Thymus (tissue), 11 donors: Measurements from ENCODE around the gene HINT1. TPM values are rescaled to one million over a fixed set of nuclear protein-coding genes. Genes with fewer than 3 reads are reported as not detected.
"Not testable (repeated sequence)": the region's sequence is repeated elsewhere in the genome, so short reads cannot be mapped to it uniquely, and the experiment has no call there.

Source experiments
- DNase-seq, 9 donors: peaks; one replicate each; pipeline ENCODE4 v3.0.0-alpha.2; 2013; ENCODE audit warnings: low spot score in 9 of 9, low read depth in 6 of 9, missing footprints in 1 of 9
- H3K27ac ChIP-seq, 2 donors: one replicate each; pipeline ENCODE4 v1.5.1; 2013; ENCODE audit warnings: control low read depth in 1 of 2, low read depth in 1 of 2, low read length in 1 of 2, mild to moderate bottlenecking in 1 of 2, moderate library complexity in 1 of 2
- H3K27me3 ChIP-seq, 2 donors: one replicate each; pipeline ENCODE4 v1.5.1; 2013; ENCODE audit warnings: low read length in 1 of 2; ENCODE audit not compliant: control insufficient read depth in 2 of 2, insufficient read depth in 1 of 2
- H3K36me3 ChIP-seq, 2 donors: one replicate each; pipeline ENCODE4 v1.5.1; 2013; ENCODE audit warnings: low read length in 1 of 2, mild to moderate bottlenecking in 1 of 2, moderate library complexity in 1 of 2; ENCODE audit not compliant: control insufficient read depth in 2 of 2, insufficient read depth in 2 of 2
- H3K4me1 ChIP-seq, 2 donors: one replicate each; pipeline ENCODE4 v1.5.1; 2013; ENCODE audit warnings: low read length in 2 of 2; ENCODE audit not compliant: control insufficient read depth in 2 of 2, insufficient read depth in 2 of 2
- H3K4me3 ChIP-seq, 2 donors: one replicate each; pipeline ENCODE4 v1.5.1; 2013; ENCODE audit warnings: low read length in 2 of 2, control low read depth in 1 of 2, mild to moderate bottlenecking in 1 of 2
- H3K9me3 ChIP-seq, 2 donors: one replicate each; pipeline ENCODE4 v1.5.1; 2013; ENCODE audit warnings: low read length in 1 of 2, mild to moderate bottlenecking in 1 of 2; ENCODE audit not compliant: control insufficient read depth in 2 of 2, insufficient read depth in 1 of 2
- WGBS: extraction: QIAGEN DNeasy Blood & Tissue Kit; methylation state at CpG from one replicate; pipeline ENCODE4 v1.1.7; 2013; 5-methylcytosine and 5-hydroxymethylcytosine counted together
- polyA plus RNA-seq: library from polyadenylated mRNA; stranded (reverse); fragments of 200-250 nt; gene quantifications from one replicate; pipeline ENCODE4 v1.2.3, GENCODE V29; 2013
- total RNA-seq: library from RNA; stranded (reverse); fragments of 120-200 nt; gene quantifications from one replicate; pipeline ENCODE4 v1.2.4, GENCODE V29; 2013
- donor health status: healthy.

The HINT1 gene
- total and polyA plus RNA-seq, 2 donors: 311 to 396 TPM

DNA sequence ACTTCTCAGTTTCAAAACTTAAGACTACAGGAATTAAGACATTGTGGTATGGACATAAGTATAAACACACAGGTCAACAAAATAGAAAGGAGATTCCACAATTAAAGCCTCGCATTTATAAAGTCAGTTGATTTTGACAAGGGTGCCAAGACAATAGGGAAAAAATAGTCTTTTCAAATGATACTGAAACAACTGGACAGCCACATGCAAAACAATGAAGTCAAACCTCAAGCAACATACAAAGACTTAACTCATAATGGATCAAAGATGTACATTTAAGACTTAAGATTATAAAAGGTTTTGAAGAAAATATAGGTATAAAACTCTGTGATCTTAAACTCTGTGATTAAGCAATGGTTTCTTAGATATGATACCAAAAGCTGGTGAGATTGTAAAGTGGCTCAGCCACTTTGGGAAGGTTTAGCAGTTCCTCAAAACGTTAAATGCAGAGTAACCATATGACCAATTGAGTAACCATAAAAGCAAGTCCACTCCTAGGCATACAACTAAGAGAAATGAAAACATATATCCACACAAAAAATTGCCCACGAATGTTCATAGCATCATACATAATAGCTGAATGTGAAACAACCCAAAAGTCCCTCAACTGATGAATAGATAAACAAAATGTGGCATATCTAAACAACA, 22.0 kb downstream of the HINT1 start:
- Histone ChIP-seq H3K9me3 (no peaks in the 10 kb centered on the region), H3K36me3 (no peaks in the 10 kb centered on the region), H3K27me3 (no peaks in the 10 kb centered on the region), H3K27ac (no peak overlapping the region), H3K4me1 (no peaks in the 10 kb centered on the region), H3K4me3 (no peak overlapping the region)
- DNase-seq: no peak
- 82% methylated on average over 3 of the region's 3 CpGs for WGBS

DNA sequence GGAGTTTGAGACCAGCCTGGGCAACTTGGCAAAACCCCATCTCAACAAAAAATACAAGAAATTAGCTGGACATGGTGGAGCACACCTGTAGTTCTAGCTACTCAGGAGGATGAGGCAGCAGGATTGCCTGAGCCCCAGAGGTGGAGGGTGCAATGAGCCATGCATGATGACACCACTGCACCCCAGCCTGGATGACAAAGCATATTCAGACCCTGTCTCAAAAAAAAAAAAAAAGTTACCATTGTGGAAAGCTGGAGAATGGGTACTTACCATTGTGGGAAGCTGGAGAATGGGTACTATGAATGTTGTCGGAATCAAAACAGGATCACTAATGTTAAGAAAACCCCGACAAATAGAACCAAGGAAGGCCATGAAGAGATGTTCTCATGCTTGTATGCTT, 25.7 kb downstream of the HINT1 start:
- H3K27ac ChIP-seq: no peak overlapping the region
- no peaks in the 10 kb centered on the region for H3K9me3 ChIP-seq
- WGBS: 100% methylated on average over 2 of the region's 2 CpGs
- no peaks in the 10 kb centered on the region for H3K27me3 ChIP-seq
- DNase-seq: no peak
- no peaks in the 10 kb centered on the region for H3K4me1 ChIP-seq
- no peaks in the 10 kb centered on the region for H3K36me3 ChIP-seq
- H3K4me3 ChIP-seq: no peak overlapping the region

DNA sequence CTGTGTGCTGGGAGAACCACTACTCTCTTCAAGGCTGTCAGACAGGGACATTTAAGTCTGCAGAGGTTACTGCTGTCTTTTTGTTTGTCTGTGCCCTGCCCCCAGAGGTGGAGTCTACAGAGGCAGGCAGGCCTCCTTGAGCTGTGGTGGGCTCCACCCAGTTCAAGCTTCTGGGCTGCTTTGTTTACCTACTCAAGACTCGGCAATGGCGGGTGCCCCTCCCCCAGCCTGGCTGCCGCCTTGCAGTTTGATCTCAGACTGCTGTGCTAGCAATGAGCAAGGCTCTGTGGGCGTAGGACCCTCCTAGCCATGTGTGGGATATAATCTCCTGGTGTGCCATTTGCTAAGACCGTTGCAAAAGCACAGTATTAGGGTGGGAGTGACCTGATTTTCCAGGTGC, 26.6 kb downstream of the HINT1 start:
- not testable (repeated sequence) for H3K27me3 ChIP-seq, H3K4me1 ChIP-seq, H3K27ac ChIP-seq, H3K36me3 ChIP-seq, H3K9me3 ChIP-seq, H3K4me3 ChIP-seq, DNase-seq
- WGBS: 97% methylated on average over 5 of the region's 5 CpGs

DNA sequence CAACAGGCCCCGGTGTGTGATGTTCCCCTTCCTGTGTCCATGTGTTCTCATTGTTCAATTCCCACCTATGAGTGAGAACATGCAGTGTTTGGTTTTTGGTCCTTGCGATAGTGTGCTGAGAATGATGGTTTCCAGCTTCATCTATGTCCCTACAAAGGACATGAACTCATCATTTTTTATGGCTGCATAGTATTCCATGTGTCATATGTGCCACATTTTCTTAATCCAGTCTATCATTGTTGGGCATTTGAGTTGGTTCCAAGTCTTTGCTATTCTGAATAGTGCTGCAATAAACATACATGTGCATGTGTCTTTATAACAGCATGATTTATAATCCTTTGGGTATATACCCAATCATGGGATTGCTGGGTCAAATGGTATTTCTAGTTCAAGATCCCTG, 32.0 kb downstream of the HINT1 start:
- not testable (repeated sequence) for H3K27ac ChIP-seq, H3K36me3 ChIP-seq, H3K4me3 ChIP-seq, H3K27me3 ChIP-seq, DNase-seq, H3K9me3 ChIP-seq, H3K4me1 ChIP-seq
- WGBS: 97% methylated on average over 1 of the region's 2 CpGs

DNA sequence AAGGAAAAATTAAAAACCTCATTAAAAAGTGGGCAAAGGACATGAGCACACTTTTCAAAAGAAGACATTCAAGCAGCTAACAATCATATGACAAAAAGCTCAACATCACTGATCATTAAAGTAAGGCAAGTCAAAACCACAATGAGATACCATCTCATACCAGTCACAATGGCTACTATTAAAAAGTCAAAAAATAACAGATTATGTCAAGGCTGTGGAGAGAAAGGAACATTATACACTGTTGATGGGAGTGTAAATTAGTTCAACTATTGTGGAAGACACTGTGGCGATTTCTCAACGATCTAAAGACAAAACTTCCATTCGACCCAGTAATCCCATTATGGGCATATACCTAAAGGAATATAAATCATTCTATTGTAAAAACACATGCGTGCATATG, 35.8 kb downstream of the HINT1 start:
- peaks cover 2 to 4% of the 10 kb centered on the region in 2 donors for H3K9me3 ChIP-seq
- no peaks in the 10 kb centered on the region for H3K36me3 ChIP-seq
- H3K4me1 ChIP-seq: no peaks in the 10 kb centered on the region
- DNase-seq: no peak
- H3K27ac ChIP-seq: no peak overlapping the region
- no peaks in the 10 kb centered on the region for H3K27me3 ChIP-seq
- H3K4me3 ChIP-seq: no peak overlapping the region
- WGBS: 97% methylated on average over 4 of the region's 4 CpGs

DNA sequence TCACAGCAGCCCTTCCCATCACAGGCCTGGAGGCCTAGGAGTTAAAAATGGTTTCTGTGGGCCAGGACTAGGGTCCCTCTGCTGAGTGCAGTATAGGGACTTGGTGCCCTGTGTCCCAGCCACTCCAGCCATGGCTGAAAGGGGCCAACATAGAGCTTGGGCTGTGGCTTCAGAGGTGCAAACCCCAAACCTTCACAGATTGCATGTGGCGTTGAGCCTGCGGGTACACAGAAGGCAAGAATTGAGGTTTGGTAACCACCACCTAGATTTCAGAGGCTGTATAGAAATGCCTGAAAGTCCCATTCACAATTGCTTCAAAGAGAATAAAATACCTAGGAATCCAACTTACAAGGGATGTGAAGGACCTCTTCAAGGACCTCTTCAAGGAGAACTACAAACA, 37.8 kb downstream of the HINT1 start:
- not testable (repeated sequence) for H3K27me3 ChIP-seq, H3K4me1 ChIP-seq, DNase-seq, H3K4me3 ChIP-seq, H3K36me3 ChIP-seq, H3K27ac ChIP-seq
- H3K9me3 ChIP-seq: peaks cover 2 to 12% of the 10 kb centered on the region in 2 donors
- WGBS: over 99% methylated on average over 2 of the region's 2 CpGs

DNA sequence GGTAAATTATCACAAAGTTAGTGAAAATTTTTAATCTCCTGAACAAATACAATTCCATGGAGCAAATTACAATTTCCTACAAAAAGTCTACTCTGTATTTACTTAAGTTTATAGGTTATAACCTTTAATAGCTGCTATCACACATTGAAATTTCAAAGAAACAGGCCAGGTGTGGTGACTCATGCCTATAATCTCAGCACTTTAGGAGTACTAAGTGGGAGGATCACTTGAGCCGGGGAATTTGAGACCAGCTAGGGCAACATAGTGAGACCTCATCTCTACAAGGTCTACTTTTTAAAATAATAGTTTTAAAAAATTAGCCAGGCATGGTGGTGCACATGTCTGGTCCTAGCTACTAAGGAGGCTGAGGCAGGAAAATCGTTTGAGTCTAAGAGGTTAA, 50.3 kb downstream of the HINT1 start:
- DNase-seq: no peak
- H3K27me3 ChIP-seq: no peaks in the 10 kb centered on the region
- WGBS: 91% methylated on average over 2 of the region's 2 CpGs
- H3K4me1 ChIP-seq: no peaks in the 10 kb centered on the region
- H3K36me3 ChIP-seq: no peaks in the 10 kb centered on the region
- H3K4me3 ChIP-seq: no peak overlapping the region
- no peaks in the 10 kb centered on the region for H3K9me3 ChIP-seq
- no peak overlapping the region for H3K27ac ChIP-seq

DNA sequence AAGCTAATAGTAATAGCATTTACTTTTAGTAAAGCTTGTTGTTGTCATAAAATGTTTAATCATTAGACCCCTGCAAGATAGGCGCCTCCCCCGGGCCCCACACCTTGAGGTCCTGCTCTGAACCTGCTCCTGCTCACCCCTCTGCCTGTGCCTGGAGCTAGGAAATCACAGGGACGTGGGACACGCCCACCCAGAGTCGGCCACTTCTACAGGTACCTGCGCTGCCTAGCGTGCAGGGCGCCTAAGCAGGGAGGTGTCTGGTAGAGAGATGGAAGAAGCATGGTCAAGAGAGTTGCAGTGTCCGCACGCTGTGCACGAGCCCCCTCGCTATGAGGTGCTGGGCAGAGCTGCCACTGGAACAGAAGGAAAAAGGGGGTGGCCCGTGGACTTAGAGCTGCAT, 52.6 kb downstream of the HINT1 start:
- H3K9me3 ChIP-seq: no peaks in the 10 kb centered on the region
- H3K4me3 ChIP-seq: no peak overlapping the region
- DNase-seq: no peak
- no peaks in the 10 kb centered on the region for H3K36me3 ChIP-seq
- no peaks in the 10 kb centered on the region for H3K4me1 ChIP-seq
- H3K27ac ChIP-seq: no peak overlapping the region
- no peaks in the 10 kb centered on the region for H3K27me3 ChIP-seq
- WGBS: 97% methylated on average over 13 of the region's 13 CpGs

DNA sequence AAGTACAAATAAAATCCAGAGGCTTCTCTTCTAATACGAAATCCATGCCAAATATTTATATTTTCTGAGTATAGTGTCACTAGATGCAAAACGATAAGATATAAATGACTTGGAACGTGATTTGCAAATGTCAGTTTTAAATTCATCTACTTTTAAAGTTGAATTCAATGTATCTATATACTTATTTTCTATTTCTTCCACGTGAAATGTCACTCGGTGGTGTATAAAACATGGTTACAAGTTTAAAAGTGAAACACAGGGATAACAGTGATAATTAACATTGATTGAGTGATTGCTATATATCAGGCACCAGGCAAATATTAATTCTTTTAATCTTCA, 54.8 kb downstream of the HINT1 start:
- WGBS: 45% methylated on average over 5 of the region's 5 CpGs
- DNase-seq: no peak
- H3K4me3 ChIP-seq: no peak overlapping the region
- H3K36me3 ChIP-seq: no peaks in the 10 kb centered on the region
- no peaks in the 10 kb centered on the region for H3K9me3 ChIP-seq
- no peaks in the 10 kb centered on the region for H3K27me3 ChIP-seq
- no peak overlapping the region for H3K27ac ChIP-seq
- no peaks in the 10 kb centered on the region for H3K4me1 ChIP-seq
